Regular cardiac myocyte (primary cell): ENCODE data around the gene KRTAP10-10. TPM values are rescaled to one million over a fixed set of nuclear protein-coding genes. Genes with fewer than 3 reads are reported as not detected.

ENCODE experiments used
- total RNA-seq: library from RNA; depleted of rRNA; stranded (reverse); fragments of >200 nt; gene quantifications from 2 replicates; pipeline ENCODE4 v1.2.3, GENCODE V29; 2014

KRTAP10-10 gene
- not detected in 2 replicates for total RNA-seq

GRCh38 chr21:44637018-44637850 is at the start of gene KRTAP10-10:
Gene KRTAP10-10 (plus strand): TSS chr21:44637356. CDS start chr21:44637418, 62 bp downstream.

GRCh38 chr21:44592446-44593311 is 44.5 kb upstream of the KRTAP10-10 start, which contains the start of gene KRTAP10-6:
Gene KRTAP10-6 (minus strand): TSS chr21:44592505. CDS start chr21:44592484, 21 bp downstream.

GRCh38 chr21:44600118-44600978 is 36.8 kb upstream of the KRTAP10-10 start, which contains the start of gene KRTAP10-7:
Gene KRTAP10-7 (plus strand): TSS chr21:44600597. CDS start chr21:44600622, 25 bp downstream.

GRCh38 chr21:44612029-44612486 is 25.1 kb upstream of the KRTAP10-10 start, which contains the start of gene KRTAP10-8:
Gene KRTAP10-8 (plus strand): TSS chr21:44612079. CDS start chr21:44612101, 22 bp downstream.

GRCh38 chr21:44626673-44627143 is 10.4 kb upstream of the KRTAP10-10 start, which contains the start of gene KRTAP10-9:
Gene KRTAP10-9 (plus strand): TSS chr21:44627093. CDS start chr21:44627172, 79 bp downstream.

GRCh38 chr21:44646366-44647221 is 9.4 kb downstream of the KRTAP10-10 start, which contains the start of gene KRTAP10-11:
Gene KRTAP10-11 (plus strand): TSS chr21:44646414. CDS start chr21:44646459, 45 bp downstream.

GRCh38 chr21:44654576-44655175 is 17.5 kb downstream of the KRTAP10-10 start, which contains the start of gene KRTAP12-4:
Gene KRTAP12-4 (minus strand): TSS chr21:44654659. CDS start chr21:44654614, 45 bp downstream.

GRCh38 chr21:44657635-44658540 is 20.7 kb downstream of the KRTAP10-10 start, which contains the start of gene KRTAP12-3:
Gene KRTAP12-3 (plus strand): TSS chr21:44657932. CDS start chr21:44657980, 48 bp downstream.

GRCh38 chr21:44666401-44667320 is 29.5 kb downstream of the KRTAP10-10 start, which contains the start of gene KRTAP12-2:
Gene KRTAP12-2 (minus strand): TSS chr21:44666927. CDS start chr21:44666886, 41 bp downstream.

GRCh38 chr21:44681861-44682579 is 44.9 kb downstream of the KRTAP10-10 start, which contains the start of gene KRTAP12-1:
Gene KRTAP12-1 (minus strand): TSS chr21:44682163. CDS start chr21:44682123, 40 bp downstream.

Other genes starting within 250 kb of the KRTAP10-10 start
- 0.38 and 0.85 TPM in 2 replicates for gene LRRC3, start 181.8 kb upstream of the KRTAP10-10 start, total RNA-seq
- gene KRTAP10-1, start 97.2 kb upstream of the KRTAP10-10 start, total RNA-seq = not detected in 2 replicates
- not detected in 2 replicates for gene KRTAP10-2, start 85.9 kb upstream of the KRTAP10-10 start, total RNA-seq
- not detected in 2 replicates for gene KRTAP10-3, start 78.6 kb upstream of the KRTAP10-10 start, total RNA-seq
- not detected in 2 replicates for gene KRTAP10-4, start 63.6 kb upstream of the KRTAP10-10 start, total RNA-seq
- gene KRTAP10-5, start 56.8 kb upstream of the KRTAP10-10 start, total RNA-seq = not detected in 2 replicates
- not detected in 2 replicates for gene KRTAP10-6, start 44.9 kb upstream of the KRTAP10-10 start, total RNA-seq
- not detected in 2 replicates for gene KRTAP10-7, start 36.8 kb upstream of the KRTAP10-10 start, total RNA-seq
- not detected in 2 replicates for gene KRTAP10-8, start 25.3 kb upstream of the KRTAP10-10 start, total RNA-seq
- not detected in 2 replicates for gene KRTAP10-9, start 10.3 kb upstream of the KRTAP10-10 start, total RNA-seq
- gene KRTAP10-11, start 9.1 kb downstream of the KRTAP10-10 start, total RNA-seq = not detected in 2 replicates
- gene KRTAP12-4, start 17.3 kb downstream of the KRTAP10-10 start, total RNA-seq = not detected in 2 replicates
- gene KRTAP12-3, start 20.6 kb downstream of the KRTAP10-10 start, total RNA-seq = not detected in 2 replicates
- gene KRTAP12-2, start 29.6 kb downstream of the KRTAP10-10 start, total RNA-seq = not detected in 2 replicates
- not detected in 2 replicates for gene KRTAP12-1, start 44.8 kb downstream of the KRTAP10-10 start, total RNA-seq
- not detected in 2 replicates for gene KRTAP10-12, start 59.8 kb downstream of the KRTAP10-10 start, total RNA-seq
- not detected in 2 replicates for gene TSPEAR, start 74.2 kb downstream of the KRTAP10-10 start, total RNA-seq
- 63.7 and 71.1 TPM in 2 replicates for gene UBE2G2, start 164.5 kb downstream of the KRTAP10-10 start, total RNA-seq
- gene SUMO3, start 180.7 kb downstream of the KRTAP10-10 start, total RNA-seq = 60.6 and 98.2 TPM in 2 replicates
- 220 and 298 TPM in 2 replicates for gene PTTG1IP, start 236.3 kb downstream of the KRTAP10-10 start, total RNA-seq